ENCODE data around the gene TNFRSF11A.

Gene TNFRSF11A

DNA sequence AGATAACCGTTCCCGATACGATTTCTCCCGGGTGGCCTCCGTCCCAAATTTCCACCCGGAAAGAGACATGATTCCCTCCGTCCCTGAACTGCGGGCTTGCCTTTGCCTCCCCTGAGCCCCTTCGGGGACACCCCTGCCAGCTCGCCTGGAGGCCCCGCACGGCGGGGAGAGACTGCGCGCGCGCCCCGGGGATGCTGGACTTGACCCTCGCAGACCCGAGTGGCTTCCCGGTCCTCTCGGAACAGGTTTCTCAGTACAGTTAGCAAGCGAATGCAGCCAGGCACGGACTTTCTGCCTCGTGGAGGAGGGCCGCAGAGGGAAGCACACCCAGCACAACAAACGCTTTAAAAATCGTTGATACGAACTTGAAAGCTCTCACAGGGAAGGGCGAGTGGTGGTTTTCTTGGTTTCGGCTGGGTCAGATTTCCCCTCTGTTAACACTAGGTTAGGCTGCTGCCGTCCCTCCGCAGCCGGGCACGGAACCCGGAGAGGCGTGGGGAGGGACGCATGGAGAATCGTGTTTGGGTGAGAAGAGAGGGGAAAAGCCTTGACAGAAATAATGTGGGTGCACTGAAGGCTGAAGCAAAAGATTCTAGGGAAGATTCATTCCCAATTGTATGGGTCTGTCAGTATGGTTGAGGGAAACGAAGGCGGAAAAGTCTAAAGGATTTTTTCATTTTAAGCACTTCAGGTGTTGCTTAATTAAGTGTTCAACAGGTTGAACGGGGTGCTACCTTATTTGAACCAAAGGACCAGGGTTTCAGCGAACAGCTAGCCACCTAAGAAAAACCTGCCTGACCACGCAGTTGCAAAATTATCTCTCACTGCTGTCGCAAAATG, 916 bp downstream of the TNFRSF11A start:
- no peak for DNase-seq

DNA sequence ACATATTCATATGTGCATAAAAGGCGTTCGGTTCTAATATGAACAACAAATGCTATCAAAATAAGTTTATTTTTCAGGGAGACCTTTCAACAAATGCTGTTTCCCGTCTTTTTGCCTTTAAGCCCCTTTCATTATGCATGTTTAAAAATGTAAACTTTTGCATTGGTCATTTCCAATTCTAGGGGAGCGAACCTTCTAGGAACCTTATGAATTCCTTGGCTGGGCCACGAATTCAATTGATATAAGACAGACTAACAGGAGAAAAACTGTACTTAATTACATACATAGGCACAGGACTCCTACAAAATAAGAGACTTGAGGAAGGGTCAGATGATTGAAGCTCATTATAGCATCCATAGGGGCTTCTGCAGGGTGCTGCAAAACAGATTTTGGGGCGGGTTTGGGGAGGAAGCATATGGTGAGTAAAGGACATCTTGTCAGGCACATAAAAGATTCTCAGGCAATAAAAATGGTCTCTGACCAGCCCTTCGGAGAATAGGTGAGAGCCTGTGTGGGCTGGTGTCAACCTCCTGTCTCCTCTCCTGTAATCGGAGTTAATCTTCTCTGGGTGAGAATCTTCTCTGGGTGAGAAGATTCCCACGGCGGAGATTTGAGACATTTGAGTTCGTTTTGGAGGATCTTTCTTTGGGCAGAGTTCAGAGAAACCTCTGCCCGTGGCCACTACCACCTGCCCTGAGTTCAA, 1.7 kb downstream of the TNFRSF11A start:
- no peak for DNase-seq

GRCh38 chr18:62327977-62328376, 2.9 kb downstream of the TNFRSF11A start:
- DNase-seq = no peak

DNA sequence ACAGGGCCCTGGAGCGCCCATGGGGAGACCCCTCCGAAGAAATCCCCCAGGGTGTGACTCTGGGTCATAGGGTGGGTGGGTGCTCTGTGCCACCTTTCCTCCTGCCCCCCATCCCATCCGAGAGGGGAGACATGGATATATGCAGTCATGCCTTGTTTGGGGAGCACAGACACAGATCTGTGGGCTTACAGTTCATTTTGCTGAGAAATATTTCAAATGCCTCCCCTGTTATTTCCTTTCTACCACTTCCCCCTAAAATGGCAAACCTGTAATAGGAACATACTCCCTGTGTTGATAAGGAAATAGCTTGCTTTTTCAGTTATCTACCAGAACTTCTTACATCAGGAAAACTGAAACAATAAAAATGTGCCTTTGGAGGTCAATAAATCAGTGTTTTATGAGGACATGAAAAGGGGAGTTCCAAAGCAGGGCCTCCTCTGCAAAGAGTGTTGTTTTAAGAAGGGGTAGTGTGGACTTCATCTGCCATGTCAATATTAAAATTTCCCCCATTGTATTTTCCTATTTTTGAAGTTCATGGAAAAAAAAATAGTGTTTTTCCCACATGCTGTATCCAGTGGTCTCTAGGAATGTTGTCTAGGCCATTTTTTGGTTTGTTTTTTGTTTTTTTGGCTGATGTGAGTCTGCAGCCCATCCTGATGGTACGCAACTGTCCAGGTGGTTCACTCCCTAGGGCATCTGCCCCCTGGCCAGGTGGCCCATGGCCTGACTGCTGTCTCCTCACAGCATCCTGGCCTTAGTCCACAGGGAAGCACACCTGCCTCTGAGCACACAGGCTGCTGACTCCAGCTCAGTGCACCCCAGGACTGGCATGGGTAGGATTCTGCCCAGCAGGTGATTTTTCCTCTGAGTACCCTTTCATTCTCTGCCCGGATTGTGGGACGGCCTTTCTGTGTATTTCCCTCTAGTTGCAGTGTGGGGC, 3.7 kb downstream of the TNFRSF11A start:
- no peak for DNase-seq

DNA sequence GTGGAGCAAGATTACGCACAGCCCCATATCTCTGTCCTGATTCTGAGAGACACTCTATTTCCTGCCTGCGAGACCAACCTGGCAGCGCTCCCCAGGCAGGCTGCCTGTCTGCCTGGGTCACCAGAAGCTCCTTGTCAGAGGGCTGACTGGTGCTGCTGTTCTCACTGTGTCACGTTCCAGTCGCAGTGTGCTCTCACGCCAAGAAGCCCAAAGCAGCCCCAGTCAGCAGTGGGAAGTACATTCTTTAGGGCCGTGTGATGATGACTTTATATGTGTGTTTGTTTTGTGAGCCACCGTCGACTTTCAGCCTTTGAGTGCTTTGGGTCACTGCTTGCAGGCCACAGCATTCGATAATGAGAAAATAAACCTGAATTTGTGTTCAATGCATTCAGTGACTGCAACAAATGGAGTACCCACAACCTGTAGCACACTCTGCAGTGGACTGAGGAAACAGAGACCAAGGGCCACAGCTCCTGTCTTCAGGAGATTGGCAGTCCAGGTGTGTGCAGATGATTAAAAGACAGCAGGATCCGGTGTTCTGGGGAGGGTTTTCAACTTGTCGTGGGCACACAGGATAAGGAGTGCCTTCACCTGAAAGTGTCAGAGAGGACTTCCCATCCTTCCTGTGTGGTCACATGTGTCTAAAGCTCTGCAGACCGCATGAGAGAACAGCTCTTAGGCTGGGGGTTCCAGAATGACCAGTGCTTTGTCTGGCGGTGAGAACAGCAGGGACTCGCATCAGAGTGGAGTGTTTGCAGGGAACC, 4.8 kb downstream of the TNFRSF11A start:
- no peak for DNase-seq

DNA sequence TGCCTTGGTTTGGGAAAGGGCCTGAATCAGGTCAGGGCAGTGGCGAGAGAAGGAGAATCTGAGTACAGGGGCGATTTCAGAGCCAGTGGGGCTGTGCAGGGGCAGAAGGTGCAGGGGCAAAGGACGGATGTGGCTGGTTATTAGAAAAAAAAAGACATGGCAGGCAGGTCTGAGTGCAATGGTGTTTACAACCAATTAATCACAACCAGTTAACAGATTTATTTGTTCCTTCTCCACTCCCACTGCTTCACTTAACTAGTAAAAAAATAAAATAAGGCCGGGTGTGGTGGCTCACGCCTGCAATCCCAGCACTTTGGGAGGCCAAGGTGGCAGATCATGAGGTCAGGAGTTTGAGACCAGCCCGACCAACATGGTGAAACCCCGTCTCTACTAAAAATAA, 5.5 kb downstream of the TNFRSF11A start:
- DNase-seq = no peak

DNA sequence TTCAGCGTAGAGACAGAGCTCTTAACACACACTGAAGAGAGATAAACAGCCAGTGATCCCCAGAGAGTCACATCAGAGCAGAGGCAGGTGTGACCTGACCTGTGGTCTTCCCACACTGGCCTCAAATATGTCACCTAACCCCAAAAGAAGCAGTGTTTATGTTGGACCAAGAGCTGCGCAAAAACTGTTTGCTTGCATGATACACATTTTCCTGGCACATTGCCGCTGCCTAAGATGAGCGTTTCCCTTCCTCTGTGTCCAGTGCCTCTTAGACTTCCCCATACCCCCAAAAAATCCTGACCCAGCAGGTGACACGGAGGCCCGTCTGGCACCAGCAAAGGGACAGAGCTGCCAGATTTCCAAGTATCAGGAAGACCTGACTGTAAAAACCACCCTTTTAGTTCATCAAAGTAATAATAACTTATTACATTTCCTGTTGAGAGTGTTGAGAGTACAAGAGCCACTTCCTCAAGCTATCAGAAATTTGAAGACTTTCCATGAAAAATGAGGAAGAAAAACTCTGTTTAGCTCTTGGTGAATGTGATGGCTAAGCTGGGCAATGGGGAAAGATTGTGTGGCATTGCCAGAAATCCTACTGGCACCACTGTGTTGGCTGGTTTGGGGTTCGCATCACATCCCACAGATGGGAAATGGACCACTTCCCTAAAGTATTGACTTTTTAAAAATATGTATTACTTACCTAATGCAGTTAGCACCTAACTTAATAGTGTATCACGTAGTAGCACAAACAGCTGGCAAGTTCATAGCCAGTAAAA, 6.7 kb downstream of the TNFRSF11A start:
- no peak for DNase-seq

- DNase-seq = no peak
These were observed 7.3 kb downstream of the TNFRSF11A start for GRCh38 chr18:62332431-62332830.

- no peak for DNase-seq
These were observed 8.0 kb downstream of the TNFRSF11A start for GRCh38 chr18:62332964-62333695.

GRCh38 chr18:62334120-62334519, 9.0 kb downstream of the TNFRSF11A start:
- DNase-seq = no peak

- no peak for DNase-seq
These were observed 10.4 kb downstream of the TNFRSF11A start for GRCh38 chr18:62335494-62335893.

DNA sequence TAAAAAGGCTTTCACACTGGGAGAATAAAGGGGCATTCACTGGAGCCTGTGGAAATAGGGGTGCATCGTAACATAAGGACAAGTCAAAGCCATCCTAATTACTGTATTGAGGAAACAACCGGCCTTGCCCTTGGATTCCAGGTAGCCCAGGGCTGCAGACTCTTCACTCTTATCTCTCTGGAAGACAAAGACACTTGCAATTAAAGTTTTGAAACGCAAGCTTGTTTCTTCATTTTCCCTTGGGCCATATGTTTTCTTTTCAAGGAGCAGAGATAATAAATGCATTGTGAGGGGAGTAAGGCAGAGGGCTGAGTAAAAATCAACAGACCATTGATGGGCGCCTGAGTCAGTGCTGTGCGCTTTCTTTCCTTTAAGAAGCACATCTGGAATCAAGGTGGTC, 11.5 kb downstream of the TNFRSF11A start:
- no peak for DNase-seq

DNA sequence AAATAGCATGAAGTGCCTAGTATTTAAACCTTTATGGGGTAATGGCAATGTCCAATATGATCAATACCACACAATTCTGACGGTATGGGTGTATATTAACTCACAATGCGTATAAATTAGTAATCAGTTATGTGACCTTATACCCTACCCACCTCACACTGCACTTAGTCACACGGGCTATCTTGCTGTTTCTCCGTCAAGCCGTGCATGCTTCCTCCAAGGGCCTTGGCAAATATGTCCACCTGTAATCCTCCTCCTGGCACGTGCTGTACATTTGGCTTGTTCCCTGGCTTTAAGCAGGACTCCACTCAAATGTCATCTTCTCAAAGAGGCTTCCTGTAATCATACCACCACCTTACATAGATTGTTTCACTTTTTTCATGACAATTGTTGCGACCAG, 12.2 kb downstream of the TNFRSF11A start:
- DNase-seq = no peak

DNA sequence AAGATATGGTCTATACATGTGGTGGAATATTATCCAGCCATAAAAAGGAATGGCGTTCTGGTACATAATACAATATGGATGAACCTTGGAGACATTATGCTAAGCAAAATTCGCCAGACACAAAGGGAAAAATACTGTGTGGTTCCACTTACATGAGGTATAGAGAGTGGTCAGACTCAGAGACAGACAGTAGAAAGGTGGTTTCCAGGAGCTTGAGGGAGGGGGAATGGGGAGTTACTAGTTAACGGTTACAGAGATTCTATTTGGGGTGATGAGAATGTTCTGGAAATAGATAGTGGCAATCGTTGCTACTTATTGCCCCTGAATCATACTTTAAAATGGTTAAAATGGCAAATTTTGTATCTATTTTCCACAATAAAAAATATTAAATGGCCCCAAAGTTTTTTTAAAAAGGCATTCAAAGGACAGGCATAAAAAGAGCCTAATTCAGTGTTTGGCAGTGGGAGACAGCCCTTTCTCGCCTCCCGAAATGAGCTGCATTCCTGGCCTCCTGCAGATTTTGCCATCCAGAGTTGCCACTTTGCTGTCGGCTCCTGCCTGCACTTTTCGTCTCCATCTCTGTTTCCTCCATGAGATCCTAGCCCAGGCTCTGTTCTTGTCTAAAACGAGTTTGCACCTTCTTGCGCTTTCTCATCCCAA, 13.5 kb downstream of the TNFRSF11A start:
- DNase-seq = no peak

DNA sequence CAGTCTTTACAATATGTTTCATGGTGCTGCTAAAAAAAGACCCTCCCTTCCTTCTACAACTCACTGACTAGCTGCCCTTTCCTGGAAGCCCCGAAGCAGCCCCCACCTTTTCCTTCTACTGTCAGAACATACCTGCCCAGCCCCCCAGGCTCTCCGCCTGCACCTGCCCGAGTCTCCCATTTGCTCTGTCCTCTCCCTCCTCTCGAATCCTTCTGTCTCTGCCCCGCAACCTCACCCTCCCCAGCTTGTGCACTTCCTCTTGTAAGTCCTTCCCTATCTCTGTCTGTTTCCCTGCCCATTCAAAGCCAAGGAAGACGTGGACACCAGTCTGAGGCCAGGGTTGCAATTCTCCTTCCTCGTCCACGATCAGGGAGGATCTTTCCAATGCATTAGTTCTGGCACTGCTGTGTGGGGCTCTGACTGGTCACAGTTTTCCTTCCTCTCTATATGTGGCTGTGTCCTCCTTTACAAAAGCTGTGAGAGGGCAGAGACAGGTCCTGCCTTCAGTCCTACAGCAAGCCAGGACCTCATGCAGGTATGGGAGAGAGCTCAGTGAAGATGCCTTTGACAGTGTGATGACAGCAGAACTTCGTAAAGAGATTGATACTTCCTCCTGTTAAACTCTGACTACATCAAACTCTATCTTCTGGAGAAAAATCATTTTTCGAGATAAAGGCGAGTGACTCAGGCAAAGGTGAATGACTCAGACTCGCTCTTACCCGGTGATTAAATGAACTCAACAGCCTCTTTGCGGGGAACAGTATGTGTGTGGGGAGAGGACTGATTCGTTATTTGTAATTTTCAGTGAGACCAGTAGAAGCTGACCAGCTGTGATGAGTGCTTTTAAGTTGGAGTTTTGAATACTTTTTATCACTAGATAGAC, 14.2 kb downstream of the TNFRSF11A start:
- DNase-seq = peak in 4 of 56 donors; percentile 7 to 27 (median 14)

- DNase-seq = no peak
These were observed 15.9 kb downstream of the TNFRSF11A start for GRCh38 chr18:62340996-62341395.

- no peak for DNase-seq
These were observed 16.4 kb downstream of the TNFRSF11A start for GRCh38 chr18:62341473-62341872.

- DNase-seq = no peak
These were observed 17.8 kb downstream of the TNFRSF11A start for GRCh38 chr18:62342884-62343283.

Measured in nucleus accumbens (tissue), 56 donors.